HG03108 (cell line): ENCODE results near the gene OR5F1.

Experiments used
- ATAC-seq: cut with Tn5 transposase; IDR thresholded peaks from one replicate; pipeline ENCODE4 v1.9.1; 2021; ENCODE audit warnings: moderate library complexity; ENCODE audit not compliant: unreplicated experiment

The OR5F1 gene

GRCh38 chr11:55994525-55994924, at the start of gene OR5F1:
Gene OR5F1 (minus strand): TSS chr11:55994625. CDS start chr11:55994625, 0 bp downstream.
- no peak for ATAC-seq

DNA sequence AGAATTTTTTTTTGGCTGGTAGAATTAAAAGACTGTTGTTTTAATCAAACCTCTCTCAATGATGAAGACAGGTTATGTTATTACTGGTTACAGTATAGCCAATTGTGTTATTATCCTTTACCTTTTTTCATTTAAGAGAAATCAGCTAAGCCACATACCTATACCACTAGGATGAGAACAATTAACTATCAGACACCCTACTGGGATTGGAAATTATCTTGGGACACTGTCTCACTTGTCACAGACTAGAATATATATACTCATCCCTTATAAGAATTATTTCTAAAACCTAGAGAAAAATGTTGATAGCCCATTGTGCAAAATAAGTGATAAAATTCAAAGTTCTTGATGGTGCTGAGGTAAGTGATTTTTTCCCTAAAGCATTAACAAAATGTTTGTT, 32.9 kb upstream of the OR5F1 start, which contains the start of gene OR5AS1:
Gene OR5AS1, plus strand, starts transcription at position 301 of the 400 bp plus-strand sequence. CDS start 2,765 bp downstream, outside the sequence.
- ATAC-seq = no peak

DNA sequence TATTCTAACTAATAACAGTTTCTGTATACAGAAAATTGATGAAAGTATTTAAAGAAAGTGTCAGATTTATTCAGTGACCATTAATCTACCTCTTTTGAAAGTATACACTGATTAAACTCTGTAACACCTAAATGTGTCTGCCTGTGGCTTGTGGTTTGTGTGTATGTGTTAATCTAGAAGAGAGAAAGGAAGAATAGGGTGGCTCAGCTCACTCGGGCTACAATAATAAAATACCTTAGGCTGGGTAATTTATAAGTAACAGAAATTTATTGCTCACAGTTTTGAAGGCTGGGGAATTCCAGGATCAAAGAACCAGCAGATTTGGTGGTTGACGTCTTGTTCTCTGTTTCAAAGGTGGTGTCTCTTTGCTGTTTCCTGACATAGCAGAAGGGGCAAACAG, 19.4 kb upstream of the OR5F1 start:
- no peak for ATAC-seq

- ATAC-seq = no peak
Observed at GRCh38 chr11:56010716-56011115, 16.3 kb upstream of the OR5F1 start.

- no peak for ATAC-seq
Observed at GRCh38 chr11:55970935-55971334, 23.5 kb downstream of the OR5F1 start.

DNA sequence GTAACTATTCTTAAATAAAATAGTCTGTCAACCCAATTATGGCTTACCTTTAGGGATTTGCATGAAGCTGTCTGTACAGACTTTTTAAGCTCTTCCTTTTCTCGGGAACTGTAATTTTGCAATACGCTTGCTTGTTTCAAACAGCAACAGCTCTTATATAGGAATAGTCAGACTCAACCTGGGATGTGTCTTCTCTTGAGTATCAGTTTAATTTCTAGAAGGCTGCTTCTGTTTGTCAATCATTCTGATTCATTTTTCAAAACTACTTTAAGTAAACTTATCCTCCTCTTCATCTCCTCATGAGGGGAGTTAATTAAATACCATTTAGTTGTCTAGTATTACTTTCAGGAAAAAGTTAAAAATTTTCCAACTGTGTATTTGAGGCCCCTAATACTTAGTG, 24.6 kb downstream of the OR5F1 start, which contains the start of gene OR10AG1:
Gene OR10AG1, minus strand, starts transcription at position 101 of the 400 bp plus-strand sequence. Its CDS starts 38 bp downstream, at position 63.
- ATAC-seq = no peak

DNA sequence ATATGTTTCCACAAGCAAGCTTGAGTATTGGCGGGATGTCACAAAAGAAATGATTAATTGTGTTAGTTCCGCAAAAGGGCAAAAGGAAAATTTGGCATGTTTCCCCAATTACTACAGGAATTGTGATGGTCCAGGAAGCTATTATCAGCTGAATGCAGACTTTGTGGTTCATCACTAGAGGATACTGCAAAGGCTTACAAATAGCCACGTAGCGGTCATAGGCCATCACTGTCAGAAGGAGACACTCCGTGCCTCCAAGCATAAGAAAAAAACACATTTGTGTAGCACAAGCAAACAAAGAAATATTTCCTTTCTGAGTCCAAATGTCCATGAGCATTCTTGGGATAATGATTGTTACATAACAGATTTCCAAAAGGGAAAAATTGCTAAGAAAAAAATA, 26.5 kb downstream of the OR5F1 start:
- no peak for ATAC-seq

- no peak for ATAC-seq
Observed at GRCh38 chr11:55966391-55966790, 28.0 kb downstream of the OR5F1 start.

DNA sequence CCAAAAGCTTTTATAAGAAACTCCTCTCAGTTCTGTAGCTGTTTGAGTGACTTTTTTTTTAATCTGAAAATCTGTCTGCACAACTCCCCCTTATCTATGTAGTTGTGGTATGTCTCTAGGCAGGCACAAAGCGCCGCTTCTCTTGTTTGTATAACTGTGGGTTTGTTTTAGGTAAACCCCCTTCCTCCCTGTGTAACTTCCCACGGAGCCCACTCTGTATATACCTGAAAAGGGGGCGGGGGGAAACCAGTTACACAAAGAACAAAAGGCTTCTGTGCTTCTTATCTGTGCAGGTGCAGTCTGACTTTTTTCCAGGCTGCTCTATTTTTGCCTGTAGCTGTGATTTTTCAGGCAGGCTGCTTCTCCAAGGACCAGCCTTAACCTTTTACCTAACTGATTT, 37.9 kb downstream of the OR5F1 start:
- ATAC-seq = no peak

GRCh38 chr11:55949330-55949729, 45.1 kb downstream of the OR5F1 start:
- ATAC-seq = no peak
